OCI-LY1 (cell line): Measurements from ENCODE around the gene C1orf122.

ENCODE experiments used
- CTCF ChIP-seq: fragments of 200-600 bp; sonication (generic), shearing (Covaris generic); IDR thresholded peaks from 2 replicates; pipeline ENCODE4 v1.5.1; 2017; ENCODE audit warnings: mild to moderate bottlenecking, antibody characterized with exemption, low read length, moderate library complexity, mixed read lengths
- EZH2 ChIP-seq: fragments of 200-600 bp; sonication (generic), shearing (Covaris generic); IDR thresholded peaks from 2 replicates; pipeline ENCODE4 v1.8.0; 2017; ENCODE audit warnings: borderline replicate concordance, mixed run types, mild to moderate bottlenecking, antibody characterized with exemption, low read length, moderate library complexity, mixed read lengths

GRCh38 chr1:37846647-37847339, 39.2 kb downstream of the C1orf122 start:
- TF ChIP-seq CTCF (no peak), EZH2 (no peak)
